ENCODE data around the gene C17orf58.

DNA sequence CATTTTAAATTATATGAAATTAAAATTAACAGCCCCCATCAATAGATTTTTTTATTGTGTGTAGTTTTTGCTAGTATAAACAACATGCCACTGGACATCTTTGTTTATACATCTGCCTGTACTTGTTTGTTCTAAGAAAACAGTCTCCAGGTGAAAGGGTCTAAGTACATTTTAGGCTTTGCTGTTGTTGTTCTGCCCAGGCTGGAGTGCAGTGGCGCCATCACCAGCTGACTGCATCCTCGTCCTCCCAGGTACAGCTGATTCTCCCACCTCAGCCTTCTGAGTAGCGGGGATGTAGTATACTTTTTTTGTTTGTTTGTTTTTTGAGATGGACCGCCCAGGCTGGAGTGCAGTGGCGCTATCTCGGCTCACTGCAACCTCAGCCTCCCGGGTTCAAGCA lies 25.5 kb downstream of the C17orf58 start:
- no peak for TF ChIP-seq EZH2 (IDR thresholded peaks at IDR 0.05; ENCODE audit: insufficient read depth, low read length)
- TF ChIP-seq, protein P1, sequence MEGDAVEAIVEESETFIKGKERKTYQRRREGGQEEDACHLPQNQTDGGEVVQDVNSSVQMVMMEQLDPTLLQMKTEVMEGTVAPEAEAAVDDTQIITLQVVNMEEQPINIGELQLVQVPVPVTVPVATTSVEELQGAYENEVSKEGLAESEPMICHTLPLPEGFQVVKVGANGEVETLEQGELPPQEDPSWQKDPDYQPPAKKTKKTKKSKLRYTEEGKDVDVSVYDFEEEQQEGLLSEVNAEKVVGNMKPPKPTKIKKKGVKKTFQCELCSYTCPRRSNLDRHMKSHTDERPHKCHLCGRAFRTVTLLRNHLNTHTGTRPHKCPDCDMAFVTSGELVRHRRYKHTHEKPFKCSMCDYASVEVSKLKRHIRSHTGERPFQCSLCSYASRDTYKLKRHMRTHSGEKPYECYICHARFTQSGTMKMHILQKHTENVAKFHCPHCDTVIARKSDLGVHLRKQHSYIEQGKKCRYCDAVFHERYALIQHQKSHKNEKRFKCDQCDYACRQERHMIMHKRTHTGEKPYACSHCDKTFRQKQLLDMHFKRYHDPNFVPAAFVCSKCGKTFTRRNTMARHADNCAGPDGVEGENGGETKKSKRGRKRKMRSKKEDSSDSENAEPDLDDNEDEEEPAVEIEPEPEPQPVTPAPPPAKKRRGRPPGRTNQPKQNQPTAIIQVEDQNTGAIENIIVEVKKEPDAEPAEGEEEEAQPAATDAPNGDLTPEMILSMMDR (IDR thresholded peaks at IDR 0.05; ENCODE audit: insufficient read depth, low read depth, low read length) = no peak
